Measurements from ENCODE around the gene SCARB1. TPM values are rescaled to one million over a fixed set of nuclear protein-coding genes. Genes with fewer than 3 reads are reported as not detected.

Gene SCARB1
- total RNA-seq, 1 experiment from 2014 or later = 68.3 TPM

- TF ChIP-seq GRHL2 (CRISPR knock-in tag; IDR thresholded peaks at IDR 0.05; ENCODE audit: insufficient replicate concordance, severe bottlenecking) = no peak
- no peak for TF ChIP-seq CBFB (CRISPR knock-in tag; IDR thresholded peaks at IDR 0.05; ENCODE audit: low read depth)
- no peak for TF ChIP-seq ZNF396 (CRISPR knock-in tag; IDR thresholded peaks at IDR 0.05; ENCODE audit: borderline replicate concordance)
- TF ChIP-seq ZNF317 (CRISPR knock-in tag; IDR thresholded peaks at IDR 0.05; ENCODE audit: borderline replicate concordance, low read depth) = no peak
- no peak for TF ChIP-seq NFYB (CRISPR knock-in tag; conservative IDR thresholded peaks at IDR 0.05; ENCODE audit: low read depth)
- no peak for TF ChIP-seq RELA (CRISPR knock-in tag; IDR thresholded peaks at IDR 0.05; ENCODE audit: borderline replicate concordance)
- no peak for TF ChIP-seq MLX (CRISPR knock-in tag; IDR thresholded peaks at IDR 0.05)
- TF ChIP-seq AFF4 (CRISPR knock-in tag; IDR thresholded peaks at IDR 0.05; ENCODE audit: borderline replicate concordance) = no peak
- no peak for TF ChIP-seq HMGA2 (CRISPR knock-in tag; IDR thresholded peaks at IDR 0.05)
- no peak for TF ChIP-seq FOXP1 (CRISPR knock-in tag; IDR thresholded peaks at IDR 0.05; ENCODE audit: borderline replicate concordance)
- Mint-ChIP-seq H3K9me3 (no peaks in the 10 kb centered on the region), H3K36me3 (0 out of 2 replicates have a peak, but pooled peaks cover 2% of the 10 kb centered on the region), H3K27ac (no peak overlapping the region), H3K27me3 (ENCODE audit: low read depth) (peaks cover 11% of the 10 kb centered on the region), H3K4me1 (peaks cover 15% of the 10 kb centered on the region), H3K4me3 (no peak overlapping the region)
- POLR2A ChIA-PET = no interaction called here
- no peak for ATAC-seq
- CTCF ChIA-PET = interaction anchor here (0.7 to 1.3 kb wide), 4 partner anchors 16 to 909 kb away, joined by 3 to 6 read pairs (median 4); no protein-coding TSS in a partner anchor
- no peak for DNase-seq (ENCODE audit: low spot score)
Measured at GRCh38 chr12:124774054-124774461, 89.6 kb downstream of the SCARB1 start.

- no peak for DNase-seq (ENCODE audit: low spot score)
- peaks cover 15% of the 10 kb centered on the region for H3K4me1 Mint-ChIP-seq
- no peak overlapping the region for H3K4me3 Mint-ChIP-seq
- ChIA-PET CTCF (interaction anchor here (0.5 to 2.0 kb wide), 23 partner anchors 8 to 756 kb away, joined by 3 to 10 read pairs (median 4); no protein-coding TSS in a partner anchor), POLR2A (interaction anchor here (1.1 kb wide), 1 partner anchor 292 kb away, joined by 3 read pairs; no protein-coding TSS in a partner anchor)
- peak; percentile 8; the same call in 1 of the 2 replicates for ATAC-seq
- no peak overlapping the region for H3K27ac Mint-ChIP-seq
- H3K27me3 Mint-ChIP-seq (ENCODE audit: low read depth) = peaks cover 11% of the 10 kb centered on the region
- no peaks in the 10 kb centered on the region for H3K9me3 Mint-ChIP-seq
- TF ChIP-seq ZNF317 (CRISPR knock-in tag; IDR thresholded peaks at IDR 0.05; ENCODE audit: borderline replicate concordance, low read depth) (no peak), MYBL2 (CRISPR knock-in tag; IDR thresholded peaks at IDR 0.05) (no peak), ERG (CRISPR knock-in tag; IDR thresholded peaks at IDR 0.05) (no peak), E2F1 (CRISPR knock-in tag; IDR thresholded peaks at IDR 0.05) (no peak), GTF2I (CRISPR knock-in tag; conservative IDR thresholded peaks at IDR 0.05) (peak; percentile 74)
- H3K36me3 Mint-ChIP-seq = 0 out of 2 replicates have a peak, but pooled peaks cover 2% of the 10 kb centered on the region
Measured at GRCh38 chr12:124772289-124773170, 91.1 kb downstream of the SCARB1 start.

Measured in WTC11 (cell line).